Heart left ventricle (tissue), 13 donors: Measurements from ENCODE around the gene ENOX2.

Source experiments
- POLR2A ChIP-seq, 2 donors: fragments of 450-650 bp; IDR thresholded peaks; one replicate each; pipeline ENCODE4 v1.6.1; 2017; ENCODE audit warnings: antibody characterized with exemption in 2 of 2, mild to moderate bottlenecking in 2 of 2, moderate library complexity in 2 of 2
- TF ChIP-seq, protein P1 (sequence below), 12 donors: fragments of 200-600 bp; sonication (generic) in 4 of 12; IDR thresholded peaks; one replicate each; pipeline versions ENCODE4 v1.5.0 to v1.8.0; 2018 to 2022; ENCODE audit warnings: antibody characterized with exemption in 12 of 12, mild to moderate bottlenecking in 5 of 12
- donor health status: ischemic (EF 13 %, LVEDD 7.1; RV severe dilation, severe dysfunction).
- donor health status: DM: no; HTN: yes; CAD: no.
- donor health status: DM: no; HTN: no; CAD: no.
- donor health status: ischemic (EF 25% LVEDD 6.9; RV normal size, moderate dysfunction).
- donor health status: ischemic (EF 25% LVEDD 5.7; RV mildly dilated, moderate dysfunction).
- donor health status: ischemic (EF 35%, LVEDD 5.7; RV mildly dilated, moderate dysfunction).
- donor health status: nonischemic (EF 11% LVEDD 7.7; RV severe dilation, severe dysfunction).
- donor health status: DM: yes; HTN: yes; CAD: no.
- donor health status: PGD.
- donor health status: ischemic (EF 29% LVEDD 5.4; RV normal size, mild dysfunction).
- donor health status: nonischemic (EF 23%, LVEDD 6.1; RV moderate dilation, normal function).

DNA sequence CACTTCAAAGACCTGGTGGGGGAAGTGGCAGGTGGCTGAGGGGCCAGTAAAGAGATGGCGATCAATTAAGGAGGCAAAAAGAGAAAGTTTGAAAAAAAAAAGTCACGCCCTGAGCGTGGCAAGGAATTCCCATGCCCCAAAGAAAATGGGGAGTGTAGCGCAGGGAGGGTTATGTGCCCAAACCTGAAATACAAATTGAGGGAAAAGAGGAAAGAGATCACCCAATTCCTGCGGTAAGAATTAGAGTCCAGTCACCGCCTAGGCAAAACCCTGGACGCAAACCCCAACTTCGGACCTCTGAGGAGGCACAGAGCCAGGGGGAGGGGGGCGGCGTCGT, 595 bp downstream of the ENOX2 start:
- TF ChIP-seq, protein P1, sequence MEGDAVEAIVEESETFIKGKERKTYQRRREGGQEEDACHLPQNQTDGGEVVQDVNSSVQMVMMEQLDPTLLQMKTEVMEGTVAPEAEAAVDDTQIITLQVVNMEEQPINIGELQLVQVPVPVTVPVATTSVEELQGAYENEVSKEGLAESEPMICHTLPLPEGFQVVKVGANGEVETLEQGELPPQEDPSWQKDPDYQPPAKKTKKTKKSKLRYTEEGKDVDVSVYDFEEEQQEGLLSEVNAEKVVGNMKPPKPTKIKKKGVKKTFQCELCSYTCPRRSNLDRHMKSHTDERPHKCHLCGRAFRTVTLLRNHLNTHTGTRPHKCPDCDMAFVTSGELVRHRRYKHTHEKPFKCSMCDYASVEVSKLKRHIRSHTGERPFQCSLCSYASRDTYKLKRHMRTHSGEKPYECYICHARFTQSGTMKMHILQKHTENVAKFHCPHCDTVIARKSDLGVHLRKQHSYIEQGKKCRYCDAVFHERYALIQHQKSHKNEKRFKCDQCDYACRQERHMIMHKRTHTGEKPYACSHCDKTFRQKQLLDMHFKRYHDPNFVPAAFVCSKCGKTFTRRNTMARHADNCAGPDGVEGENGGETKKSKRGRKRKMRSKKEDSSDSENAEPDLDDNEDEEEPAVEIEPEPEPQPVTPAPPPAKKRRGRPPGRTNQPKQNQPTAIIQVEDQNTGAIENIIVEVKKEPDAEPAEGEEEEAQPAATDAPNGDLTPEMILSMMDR (IDR thresholded peaks at IDR 0.05): no peak
- TF ChIP-seq POLR2A (IDR thresholded peaks at IDR 0.05): no peak
